AG09309 (cell line): ENCODE measurements around the gene MEIOC.

Source experiments
- DNase-seq: peaks from one replicate; pipeline ENCODE4 v3.0.0-alpha.2; 2010; ENCODE audit warnings: low read depth
- H3K4me3 ChIP-seq: 2 replicates; pipeline ENCODE4 v1.5.1; 2011; ENCODE audit warnings: mild to moderate bottlenecking, low read depth, low read length, moderate library complexity; ENCODE audit not compliant: control insufficient read depth
- TF ChIP-seq, protein P1 (sequence below): IDR thresholded peaks from 2 replicates; pipeline ENCODE4 v1.5.1; 2011; ENCODE audit warnings: mild to moderate bottlenecking, low read depth, low read length, inconsistent platforms; ENCODE audit not compliant: insufficient read depth, control insufficient read depth; ENCODE audit errors: missing control alignments

MEIOC gene

GRCh38 chr17:44646280-44646679 is 10.0 kb upstream of the MEIOC start:
- no peak overlapping the region for H3K4me3 ChIP-seq
- no peak for DNase-seq
- TF ChIP-seq, protein P1, sequence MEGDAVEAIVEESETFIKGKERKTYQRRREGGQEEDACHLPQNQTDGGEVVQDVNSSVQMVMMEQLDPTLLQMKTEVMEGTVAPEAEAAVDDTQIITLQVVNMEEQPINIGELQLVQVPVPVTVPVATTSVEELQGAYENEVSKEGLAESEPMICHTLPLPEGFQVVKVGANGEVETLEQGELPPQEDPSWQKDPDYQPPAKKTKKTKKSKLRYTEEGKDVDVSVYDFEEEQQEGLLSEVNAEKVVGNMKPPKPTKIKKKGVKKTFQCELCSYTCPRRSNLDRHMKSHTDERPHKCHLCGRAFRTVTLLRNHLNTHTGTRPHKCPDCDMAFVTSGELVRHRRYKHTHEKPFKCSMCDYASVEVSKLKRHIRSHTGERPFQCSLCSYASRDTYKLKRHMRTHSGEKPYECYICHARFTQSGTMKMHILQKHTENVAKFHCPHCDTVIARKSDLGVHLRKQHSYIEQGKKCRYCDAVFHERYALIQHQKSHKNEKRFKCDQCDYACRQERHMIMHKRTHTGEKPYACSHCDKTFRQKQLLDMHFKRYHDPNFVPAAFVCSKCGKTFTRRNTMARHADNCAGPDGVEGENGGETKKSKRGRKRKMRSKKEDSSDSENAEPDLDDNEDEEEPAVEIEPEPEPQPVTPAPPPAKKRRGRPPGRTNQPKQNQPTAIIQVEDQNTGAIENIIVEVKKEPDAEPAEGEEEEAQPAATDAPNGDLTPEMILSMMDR: no peak

- TF ChIP-seq, protein P1: no peak
- no peak overlapping the region for H3K4me3 ChIP-seq
- DNase-seq: no peak
Measured at GRCh38 chr17:44647736-44648135, 8.5 kb upstream of the MEIOC start.

DNA sequence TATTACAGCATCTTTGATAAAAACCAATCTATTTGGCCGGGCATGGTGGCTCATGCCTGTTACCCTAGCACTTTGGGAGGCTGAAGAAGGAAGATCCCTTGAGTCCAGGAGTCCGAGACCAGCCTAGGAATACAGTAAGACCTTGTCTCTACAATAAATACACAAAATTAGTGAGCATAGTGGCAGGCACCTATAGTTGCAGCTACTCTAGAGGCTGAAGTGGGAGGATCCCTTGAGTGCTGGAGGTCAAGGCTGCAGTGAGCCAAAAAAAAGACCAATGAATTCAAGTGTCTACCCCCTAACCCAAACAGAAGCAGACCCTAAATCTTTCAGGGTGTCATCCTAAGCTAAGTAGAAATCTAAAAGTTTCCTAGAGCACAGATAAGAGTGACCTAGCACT is 7.3 kb upstream of the MEIOC start:
- TF ChIP-seq, protein P1: no peak
- DNase-seq: no peak
- no peak overlapping the region for H3K4me3 ChIP-seq

DNA sequence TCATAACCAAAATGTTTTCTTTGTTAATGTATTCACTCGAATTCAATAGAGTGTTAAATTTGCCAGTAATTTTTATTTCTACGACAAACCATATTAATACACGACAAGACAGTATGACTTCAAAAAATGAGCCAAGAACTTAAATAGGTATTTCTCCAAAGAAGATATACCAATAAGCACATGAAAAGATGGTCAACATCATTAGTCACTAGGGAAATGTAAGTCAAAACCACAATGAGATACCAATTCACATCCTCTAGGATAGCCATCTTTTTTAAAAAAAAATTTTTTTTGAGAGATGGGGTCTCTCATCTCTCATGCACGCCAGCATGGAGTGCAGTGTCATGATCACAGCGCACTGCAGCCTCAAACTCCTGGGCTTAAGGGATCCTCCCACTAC is 5.0 kb upstream of the MEIOC start:
- TF ChIP-seq, protein P1: no peak
- no peak for DNase-seq
- H3K4me3 ChIP-seq: no peak overlapping the region

DNA sequence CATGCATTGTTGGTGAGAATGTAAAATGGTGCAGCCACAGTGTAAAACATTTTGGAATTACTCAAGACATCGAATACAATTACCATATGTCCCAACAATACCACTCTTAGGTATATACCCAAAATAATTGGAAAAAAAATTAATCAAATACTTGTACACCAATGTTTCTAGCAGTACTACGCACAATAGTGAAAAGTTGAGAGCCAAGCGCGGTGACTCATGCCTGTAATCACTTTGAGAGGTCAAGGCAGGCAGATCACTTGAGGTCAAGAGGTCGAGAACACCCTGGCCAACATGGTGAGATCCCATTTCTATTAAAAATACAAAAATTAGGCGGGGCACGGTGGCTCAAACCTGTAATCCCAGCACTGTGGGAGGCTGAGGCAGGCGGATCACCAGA is 3.5 kb upstream of the MEIOC start:
- no peak for DNase-seq
- TF ChIP-seq, protein P1: no peak

DNA sequence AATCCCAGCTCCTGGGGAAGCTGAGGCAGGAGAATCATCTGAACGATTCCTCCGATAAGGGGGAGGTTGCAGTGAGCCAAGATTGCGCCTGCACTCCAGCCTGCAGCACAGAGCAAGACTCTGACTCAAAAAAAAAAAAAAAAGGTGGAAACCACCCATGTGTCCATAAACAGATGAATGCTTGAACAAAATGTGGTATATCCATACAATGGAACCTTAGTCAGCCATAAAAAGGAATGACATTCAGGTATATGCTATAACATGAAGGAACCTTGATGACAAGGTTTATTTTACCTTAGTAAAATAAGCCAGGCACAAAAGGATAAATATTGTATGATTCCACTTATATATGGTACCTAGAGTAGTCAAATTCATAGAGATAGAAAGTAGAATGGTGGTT is 2.9 kb upstream of the MEIOC start:
- TF ChIP-seq, protein P1: no peak
- H3K4me3 ChIP-seq: no peak overlapping the region
- no peak for DNase-seq

More for the DNA sequence above, 3.5 kb upstream of the MEIOC start:
- no peak overlapping the region for H3K4me3 ChIP-seq

DNA sequence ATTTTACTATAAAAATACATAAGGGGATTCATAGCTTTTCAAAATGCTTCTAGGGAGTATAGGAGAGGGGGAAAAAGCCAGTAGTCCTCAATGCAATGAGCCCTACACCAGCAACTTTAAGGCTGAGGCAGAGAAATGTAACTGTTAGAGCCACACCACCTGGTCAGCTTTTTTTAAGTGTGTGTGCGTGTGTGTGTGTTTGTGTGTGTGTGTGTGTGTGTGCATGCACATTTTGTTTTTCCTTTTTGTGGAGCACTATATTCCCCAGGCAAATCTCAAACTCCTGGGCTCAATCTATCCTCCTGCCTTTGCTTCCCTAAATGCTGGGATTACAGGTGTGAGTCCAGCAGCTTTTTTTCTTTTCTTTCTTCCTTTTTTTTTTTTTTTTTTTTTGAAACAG is 2.3 kb upstream of the MEIOC start:
- no peak for DNase-seq
- TF ChIP-seq, protein P1: no peak
- no peak overlapping the region for H3K4me3 ChIP-seq
